Putamen (tissue), 1 donor: ENCODE measurements around the gene ATP6V1D.
"Not testable (repeated sequence)": the region's sequence is repeated elsewhere in the genome, so short reads cannot be mapped to it uniquely, and the experiment has no call there.

Source experiments
- DNase-seq: peaks from one replicate; pipeline ENCODE4 v3.0.0-alpha.2; 2016; ENCODE audit warnings: low spot score

The ATP6V1D gene

DNA sequence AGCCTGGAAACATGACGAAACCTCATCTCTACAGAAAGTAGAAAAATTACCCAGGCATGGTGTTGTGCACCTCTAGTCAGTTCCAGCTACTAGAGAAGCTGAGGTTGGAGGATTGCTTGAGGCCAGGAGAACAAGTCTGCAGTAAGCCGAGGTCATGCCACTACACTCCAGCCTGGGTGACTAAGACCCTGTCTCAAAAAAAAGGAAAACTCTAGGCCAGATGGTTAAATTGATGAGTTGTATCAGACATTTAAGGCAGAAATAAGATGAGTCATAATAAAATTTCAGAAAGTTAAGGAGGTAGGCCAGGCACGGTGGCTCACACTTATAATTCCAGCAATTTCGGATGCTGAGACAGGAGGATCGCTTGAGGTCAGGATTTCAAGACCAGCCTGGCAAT is 11.2 kb upstream of the ATP6V1D start:
- DNase-seq, result no peak

- DNase-seq, result no peak
Measured at GRCh38 chr14:67365476-67365875, 5.9 kb upstream of the ATP6V1D start.

DNA sequence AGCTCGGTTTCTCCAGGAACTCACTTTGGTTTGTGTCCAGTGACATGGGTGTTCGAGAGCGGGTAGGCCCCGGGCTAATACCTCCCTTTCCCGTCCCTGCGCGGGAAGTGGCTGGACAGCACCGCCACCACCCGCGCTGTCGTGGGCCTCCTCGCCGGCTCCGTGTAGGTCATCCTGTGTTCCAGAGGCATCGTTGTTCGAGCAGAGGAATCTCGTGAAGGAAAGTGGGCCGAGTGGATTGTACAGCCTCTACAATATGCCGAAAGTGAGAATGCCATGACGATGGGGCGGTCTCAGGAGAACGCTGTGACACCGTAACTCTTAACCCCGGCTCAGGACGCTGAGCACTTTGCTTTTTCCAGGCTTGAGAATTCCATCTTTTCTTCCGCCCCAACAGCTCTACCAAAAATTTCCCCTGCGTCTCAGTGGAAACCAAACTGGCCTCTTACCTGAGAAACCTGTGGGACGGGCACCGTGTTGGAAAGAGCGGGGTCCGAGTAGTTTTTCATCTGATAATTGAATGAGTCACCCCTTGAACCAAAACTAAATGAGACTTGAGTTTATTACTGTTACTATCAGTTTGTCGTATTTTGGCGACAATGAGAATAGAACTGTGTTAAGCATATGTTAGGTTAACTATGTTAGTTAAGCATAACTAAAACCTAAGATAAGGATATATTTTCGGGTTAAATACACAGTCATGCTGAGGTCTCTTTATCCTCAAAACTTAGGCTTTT is 1.0 kb upstream of the ATP6V1D start:
- no peak for DNase-seq

DNA sequence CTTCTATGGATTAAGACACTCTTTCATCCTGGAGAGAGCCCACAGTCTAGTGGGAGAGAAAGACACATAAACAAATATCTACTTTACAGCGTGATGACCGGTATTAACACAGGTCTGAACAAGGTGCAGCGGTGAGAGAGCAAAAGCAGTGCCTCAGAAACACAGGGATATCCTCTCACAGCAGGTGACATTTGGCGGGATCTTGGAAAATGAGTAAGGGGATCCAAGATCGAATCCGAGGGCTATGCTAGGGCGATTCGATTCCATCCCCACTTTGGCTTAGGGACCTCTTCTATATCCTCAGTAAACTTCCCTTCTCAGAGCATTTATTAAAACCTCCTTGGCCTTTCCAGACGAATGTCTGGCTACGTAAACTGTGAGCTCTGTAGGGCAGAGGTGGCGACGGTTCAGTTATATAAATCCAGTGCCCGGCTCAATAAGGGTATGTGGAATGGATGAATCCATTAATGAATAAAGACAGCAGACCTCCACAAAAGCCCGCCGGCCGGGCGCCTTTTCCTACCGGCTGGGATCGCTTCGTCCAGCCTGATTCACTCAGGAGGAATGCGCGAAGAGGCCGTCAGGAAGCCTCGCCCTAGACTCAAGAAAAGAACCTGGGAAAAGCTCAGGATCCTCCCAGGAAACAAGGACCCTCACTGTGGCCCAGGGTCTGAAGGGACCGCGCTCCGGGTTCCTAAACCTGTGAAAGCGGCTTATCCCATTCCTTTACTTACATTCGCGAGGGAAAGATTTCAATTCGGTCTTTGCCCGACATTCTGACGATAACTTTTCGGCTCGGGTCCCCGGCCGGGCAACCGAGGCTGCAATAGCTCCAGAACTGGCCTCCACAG is 455 bp downstream of the ATP6V1D start:
- no peak for DNase-seq

- no peak for DNase-seq
Measured at GRCh38 chr14:67357969-67358354, 1.6 kb downstream of the ATP6V1D start.

DNA sequence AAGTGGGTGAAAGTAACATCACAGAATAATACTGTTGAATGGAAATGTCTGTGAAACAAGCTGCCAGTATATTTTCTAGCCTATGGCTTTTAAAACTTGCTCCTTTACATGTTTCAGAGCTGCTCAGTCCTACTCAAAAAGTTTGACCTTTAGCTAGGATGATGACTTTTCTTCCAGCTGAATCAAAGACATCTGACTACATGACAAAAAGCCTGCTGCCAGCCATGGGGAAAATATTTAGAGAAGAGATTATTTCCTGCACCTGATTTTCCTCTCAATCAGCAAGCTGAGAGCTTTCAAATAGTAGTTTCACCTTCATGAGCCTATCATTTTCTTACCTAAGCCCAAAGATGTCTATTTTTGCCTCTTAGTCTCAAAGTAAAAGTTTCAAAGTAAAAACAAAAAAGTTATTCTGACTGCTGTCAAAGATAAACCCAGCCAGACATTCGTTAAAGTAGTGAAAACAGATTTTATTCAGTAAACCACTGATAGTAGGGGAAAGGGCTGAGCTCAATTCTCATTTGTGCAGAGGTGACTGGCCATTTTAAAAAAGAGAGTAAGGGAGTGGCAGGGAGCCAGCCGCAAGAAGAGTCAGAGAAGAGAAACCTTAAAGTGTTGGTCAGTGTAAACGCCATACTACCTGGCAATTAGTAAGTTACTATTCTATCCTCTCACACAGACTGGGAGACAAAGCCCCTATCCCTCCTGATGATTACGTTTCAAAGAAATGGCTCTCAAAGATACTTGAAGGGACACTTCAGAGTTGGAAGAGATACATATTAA is 2.2 kb downstream of the ATP6V1D start:
- no peak for DNase-seq

GRCh38 chr14:67352055-67352454 is 7.5 kb downstream of the ATP6V1D start:
- DNase-seq, result no peak

DNA sequence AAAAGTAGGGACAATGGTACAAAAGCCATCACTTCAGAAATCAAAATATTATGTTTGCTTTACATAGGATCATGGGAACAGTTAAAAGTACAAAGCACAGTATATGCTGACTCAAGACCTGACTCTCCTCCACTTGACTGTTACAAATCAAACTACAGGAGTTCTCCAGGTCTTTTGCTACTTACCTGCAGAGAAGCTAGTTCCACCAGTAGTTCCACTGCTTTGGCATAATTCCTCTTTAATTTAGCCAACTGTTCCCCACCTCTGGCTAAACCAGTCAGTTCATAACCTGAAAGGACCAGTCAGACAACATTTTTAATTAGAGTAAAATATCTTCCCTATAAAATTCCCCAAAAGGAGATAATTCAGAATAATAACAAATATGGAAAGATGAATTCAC is 14.0 kb downstream of the ATP6V1D start:
- no peak for DNase-seq

- DNase-seq, result no peak
Measured at GRCh38 chr14:67343601-67344230, 15.9 kb downstream of the ATP6V1D start.

DNA sequence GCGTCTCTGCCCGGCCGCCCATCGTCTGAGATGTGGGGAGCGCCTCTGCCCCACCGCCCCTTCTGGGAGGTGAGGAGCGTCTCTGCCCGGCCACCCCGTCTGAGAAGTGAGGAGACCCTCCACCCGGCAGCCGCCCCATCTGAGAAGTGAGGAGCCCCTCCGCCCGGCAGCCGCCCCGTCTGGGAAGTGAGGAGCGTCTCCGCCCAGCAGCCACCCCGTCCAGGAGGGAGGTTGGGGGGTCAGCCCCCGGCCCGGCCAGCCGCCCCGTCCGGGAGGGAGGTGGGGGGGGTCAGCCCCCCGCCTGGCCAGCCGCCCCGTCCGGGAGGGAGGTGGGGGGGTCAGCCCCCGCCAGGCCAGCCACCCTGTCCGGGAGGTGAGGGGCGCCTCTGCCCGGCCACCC is 18.4 kb downstream of the ATP6V1D start:
- DNase-seq, result not testable (repeated sequence)

GRCh38 chr14:67335781-67336180 is 23.8 kb downstream of the ATP6V1D start:
- DNase-seq, result no peak

- DNase-seq, result no peak
Measured at GRCh38 chr14:67332468-67332867, 27.1 kb downstream of the ATP6V1D start.

GRCh38 chr14:67331368-67332125 is 28.1 kb downstream of the ATP6V1D start:
- no peak for DNase-seq

- not testable (repeated sequence) for DNase-seq
Measured at GRCh38 chr14:67329666-67330065, 29.9 kb downstream of the ATP6V1D start.

DNA sequence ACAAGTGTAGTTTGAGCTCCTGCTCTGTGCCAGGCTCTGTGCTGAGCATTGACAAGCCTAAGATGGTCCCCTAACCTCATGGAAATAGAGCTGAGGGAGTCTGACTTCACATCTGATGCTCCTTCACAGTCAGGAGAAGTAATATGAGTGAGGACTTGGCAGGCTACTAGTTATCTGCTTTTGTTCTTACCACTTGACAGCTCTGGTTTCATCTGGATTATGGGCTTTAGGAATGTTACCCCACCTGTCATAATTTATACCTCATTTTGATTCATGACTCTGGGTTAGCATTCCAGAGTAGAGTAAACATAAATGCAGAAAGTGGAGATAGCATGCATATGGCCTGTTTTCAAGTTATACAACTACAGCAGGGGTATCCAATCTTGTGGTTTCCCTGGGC is 40.5 kb downstream of the ATP6V1D start:
- no peak for DNase-seq

GRCh38 chr14:67317822-67318221 is 41.8 kb downstream of the ATP6V1D start:
- no peak for DNase-seq

GRCh38 chr14:67313153-67313552 is 46.5 kb downstream of the ATP6V1D start:
- no peak for DNase-seq

DNA sequence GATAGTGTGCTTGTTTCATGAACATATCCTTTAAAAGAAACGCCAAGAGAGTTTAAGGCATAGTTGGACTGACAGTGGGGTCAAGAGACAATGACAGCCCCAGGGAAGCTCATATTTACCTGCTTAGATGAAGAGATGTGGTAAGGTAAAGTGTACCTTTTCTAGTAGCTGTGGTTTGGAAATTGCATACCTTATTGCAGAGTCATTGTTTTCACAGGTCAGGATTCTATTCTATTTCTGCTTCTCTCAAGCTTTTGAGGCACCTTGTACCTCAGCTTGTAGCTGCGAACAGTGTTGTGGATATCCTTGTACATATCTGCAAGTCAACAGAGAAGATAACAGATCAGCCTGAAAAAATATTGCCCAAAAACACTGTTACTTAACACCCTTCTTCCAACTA is 47.7 kb downstream of the ATP6V1D start:
- DNase-seq, result no peak
